NCI-H2081 treated with DMSO at 0.1 percent for 48 hours (cell line): Measurements from ENCODE around the gene STK31.
"Not testable (repeated sequence)": the region's sequence is repeated elsewhere in the genome, so short reads cannot be mapped to it uniquely, and the experiment has no call there.

Experiments used
- DNase-seq: peaks from one replicate; lab custom pipeline; 2025; lab: John Stamatoyannopoulos, UW

Gene STK31

GRCh38 chr7:23808421-23808820 is 98.4 kb downstream of the STK31 start:
- DNase-seq, result no peak

DNA sequence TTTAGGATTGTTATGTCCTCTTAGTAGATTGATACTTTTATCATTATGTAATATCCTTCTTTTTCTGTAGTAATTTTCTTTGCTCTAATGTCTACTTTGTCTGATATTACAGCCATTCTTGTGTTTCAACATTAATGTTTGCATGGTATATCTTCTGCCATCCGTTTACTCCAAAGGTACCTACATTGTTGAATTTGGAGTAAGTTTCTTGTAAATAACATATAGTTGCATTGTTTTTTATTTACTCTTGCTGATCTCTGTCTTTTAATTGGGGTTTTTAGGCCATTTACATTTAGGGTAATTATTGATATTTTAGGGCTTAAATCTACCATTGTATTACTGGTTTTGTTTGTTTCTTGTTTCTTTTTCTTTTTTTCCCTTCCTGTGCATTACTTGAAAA is 100.1 kb downstream of the STK31 start:
- DNase-seq, result no peak

DNA sequence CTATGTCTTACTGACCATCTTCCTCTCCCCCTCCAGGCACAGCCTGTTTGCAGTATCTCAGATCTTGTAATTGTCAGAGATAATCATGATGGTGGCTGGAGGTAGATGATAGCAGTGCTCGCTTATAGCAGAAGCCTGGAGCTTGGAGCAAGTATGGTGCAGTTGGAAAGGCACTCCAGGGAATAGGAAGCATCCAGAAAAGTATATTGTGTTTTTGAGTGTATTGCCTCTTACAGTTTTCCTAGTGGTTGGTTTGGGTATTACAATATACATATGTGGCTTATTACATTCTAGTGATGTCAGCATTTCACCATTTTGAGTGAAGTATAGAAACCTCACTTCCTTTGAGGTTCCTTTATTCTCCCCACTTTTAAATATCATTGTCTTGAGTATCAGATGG is 101.5 kb downstream of the STK31 start:
- no peak for DNase-seq

DNA sequence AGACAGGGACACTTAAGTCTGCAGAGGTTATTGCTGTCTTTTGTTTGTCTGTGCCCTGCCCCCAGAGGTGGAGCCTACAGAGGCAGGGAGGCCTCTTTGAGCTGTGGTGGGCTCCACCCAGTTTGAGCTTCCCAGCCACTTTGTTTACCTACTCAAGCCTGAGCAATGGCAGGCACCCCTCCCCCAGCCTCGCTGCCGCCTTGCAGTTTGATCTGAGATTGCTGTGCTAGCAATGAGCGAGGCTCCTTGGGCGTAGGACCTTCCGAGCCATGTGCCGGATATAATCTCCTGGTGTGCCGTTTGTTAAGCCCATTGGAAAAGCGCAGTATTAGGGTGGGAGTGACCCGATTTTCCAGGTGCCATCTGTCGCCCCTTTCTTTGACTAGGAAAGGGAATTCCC is 118.1 kb downstream of the STK31 start:
- DNase-seq, result not testable (repeated sequence)

GRCh38 chr7:23832733-23833132 is 122.7 kb downstream of the STK31 start:
- not testable (repeated sequence) for DNase-seq

GRCh38 chr7:23833405-23833804 is 123.4 kb downstream of the STK31 start:
- no peak for DNase-seq

- not testable (repeated sequence) for DNase-seq
Observed at GRCh38 chr7:23844837-23845236, 134.8 kb downstream of the STK31 start.

DNA sequence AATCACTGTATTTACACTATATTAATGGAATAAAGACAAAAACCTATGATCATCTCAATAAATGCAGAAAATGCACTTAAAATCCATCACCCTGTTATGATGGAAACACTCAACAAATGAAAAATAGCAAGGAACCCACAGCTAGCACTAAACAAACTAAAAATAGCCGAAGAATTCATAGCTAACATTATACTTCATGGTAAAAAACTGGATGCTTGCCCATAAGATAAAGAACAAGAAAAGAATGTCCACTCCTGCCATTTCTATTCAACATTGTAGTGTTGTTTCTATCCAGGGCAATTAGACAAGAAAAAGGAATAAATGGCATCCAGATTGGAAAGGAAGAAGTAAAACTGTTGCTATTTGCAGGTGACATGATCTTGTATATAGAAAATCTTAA is 142.1 kb downstream of the STK31 start:
- DNase-seq, result no peak

GRCh38 chr7:23852988-23853387 is 143.0 kb downstream of the STK31 start:
- no peak for DNase-seq

DNA sequence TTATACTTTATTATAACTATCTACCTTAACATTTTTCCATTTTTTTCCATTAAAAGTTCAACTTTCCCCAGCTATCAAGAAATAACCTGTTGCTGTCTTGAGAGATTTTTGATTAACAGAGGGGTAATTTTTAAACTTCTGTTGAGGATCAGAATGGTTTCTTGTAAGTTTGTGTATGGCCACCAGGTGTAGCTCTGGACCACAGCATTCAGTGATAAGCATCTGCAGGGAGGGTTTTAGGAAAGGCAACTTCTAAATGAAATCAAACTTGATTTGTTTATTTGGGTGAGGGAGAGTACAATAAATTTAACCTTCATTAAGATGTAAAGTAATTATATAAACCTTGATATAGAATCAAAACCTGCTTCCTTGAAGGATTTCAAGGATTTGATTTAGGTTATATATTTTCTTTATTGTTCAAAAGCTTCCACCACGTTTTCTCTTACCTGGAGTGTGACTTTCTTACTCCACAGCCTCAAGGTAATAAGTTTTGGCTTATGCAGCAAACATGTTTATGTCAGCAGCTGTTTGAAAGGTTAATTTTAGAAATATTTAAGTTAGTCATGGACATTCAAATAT is 153.3 kb downstream of the STK31 start:
- DNase-seq, result peak; percentile 33

- no peak for DNase-seq
Observed at GRCh38 chr7:23864973-23865372, 155.0 kb downstream of the STK31 start.

- DNase-seq, result no peak
Observed at GRCh38 chr7:23873306-23873705, 163.3 kb downstream of the STK31 start.

GRCh38 chr7:23876526-23876925 is 166.5 kb downstream of the STK31 start:
- not testable (repeated sequence) for DNase-seq
